GM12878 (cell line): Measurements from ENCODE around the gene SCG2. TPM values are rescaled to one million over a fixed set of nuclear protein-coding genes. Genes with fewer than 3 reads are reported as not detected.

Experiments
- ATAC-seq: fragments of 200-7000 bp; cut with Tn5 transposase; 3 replicates; pipeline ENCODE4 v1.9.1; 2020; ENCODE audit warnings: mild to moderate bottlenecking, moderate library complexity
- BruUV-seq: library from RNA; stranded (reverse); fragments of 400-500 nt; replicated peaks from 2 replicates; lab custom pipeline; 2021; lab: Mats Ljungman, UMichigan
- CTCF ChIA-PET: fragments of 300-600 bp; sonication (Branson Sonifier 250); formaldehyde crosslinking; extraction: SDS; loops from one replicate; lab custom pipeline; 2021; ENCODE audit warnings: inconsistent platforms; lab: Yijun Ruan, JAX
- POLR2A ChIA-PET: fragments of 350-600 bp; formaldehyde crosslinking; extraction: SDS; loops from one replicate; lab custom pipeline; 2021; ENCODE audit warnings: inconsistent platforms; lab: Charles Lee
- RAD21 ChIA-PET: fragments of 300-600 bp; sonication (Branson Sonifier 250); formaldehyde crosslinking; loops from one replicate; lab custom pipeline; 2023; ENCODE audit warnings: antibody characterized with exemption; ENCODE audit not compliant: unreplicated experiment; lab: Charles Lee
- SMC1A ChIA-PET: fragments of 300-600 bp; sonication (Branson Sonifier 250); formaldehyde crosslinking; loops from one replicate; lab custom pipeline; 2023; ENCODE audit not compliant: unreplicated experiment, uncharacterized antibody; lab: Charles Lee
- DNase-seq: peaks from one replicate; pipeline ENCODE4 v3.0.0-alpha.2; 2011; ENCODE audit warnings: low read depth, low spot score
- FAIRE-seq: peaks from 3 replicates; lab custom pipeline; 2011; peaks lifted over from hg19 to GRCh38; lab: Jason Lieb, UNC
- H2AFZ ChIP-seq: 2 replicates; pipeline ENCODE4 v1.6.0; 2011; ENCODE audit warnings: low read depth, low read length, control low read depth; ENCODE audit not compliant: control insufficient read depth
- H3K27ac ChIP-seq: 2 replicates; pipeline ENCODE4 v1.5.1; 2011; ENCODE audit warnings: control low read depth; ENCODE audit not compliant: control insufficient read depth, insufficient read depth
- H3K27me3 ChIP-seq, 2 experiments: replicated peaks in 1 of 2; 2 replicates each; pipeline versions ENCODE4 v1.6.0 to v1.6.1; 2011; ENCODE audit warnings: low read length in 1 of 2; ENCODE audit not compliant: control insufficient read depth in 2 of 2, insufficient read depth in 2 of 2
- H3K36me3 ChIP-seq, 2 experiments: 2 replicates each; pipeline ENCODE4 v1.5.1; 2011; ENCODE audit warnings: low read length in 1 of 2; ENCODE audit not compliant: control insufficient read depth in 2 of 2, insufficient read depth in 2 of 2
- H3K4me1 ChIP-seq: 2 replicates; pipeline ENCODE4 v1.6.1; 2011; ENCODE audit warnings: mild to moderate bottlenecking, low read length, moderate library complexity, mixed read lengths; ENCODE audit not compliant: control insufficient read depth, insufficient read depth
- H3K4me2 ChIP-seq: 2 replicates; pipeline ENCODE4 v1.6.0; 2011; ENCODE audit warnings: control low read depth; ENCODE audit not compliant: control insufficient read depth, insufficient read depth
- H3K4me3 ChIP-seq: fragments of 200-600 bp; sonication (generic); 2 replicates; pipeline ENCODE4 v1.5.1; 2016
- H3K79me2 ChIP-seq: 2 replicates; pipeline ENCODE4 v1.6.0; 2011; ENCODE audit warnings: low read length; ENCODE audit not compliant: control insufficient read depth, insufficient read depth
- H3K9ac ChIP-seq: 2 replicates; pipeline ENCODE4 v1.8.0; 2011; ENCODE audit warnings: low read length, control low read depth, mixed read lengths; ENCODE audit not compliant: control insufficient read depth, insufficient read depth
- H3K9me3 ChIP-seq: replicated peaks from 3 replicates; pipeline ENCODE4 v1.5.1; 2011; ENCODE audit warnings: mild to moderate bottlenecking, low read length; ENCODE audit not compliant: control insufficient read depth, insufficient read depth
- H4K20me1 ChIP-seq: 2 replicates; pipeline ENCODE4 v1.6.0; 2011; ENCODE audit not compliant: control insufficient read depth, insufficient read depth
- BHLHE40 ChIP-seq, 2 experiments: fragments of 450-650 bp in 1 of 2; IDR thresholded peaks; 2 replicates each; pipeline ENCODE4 v1.6.1; 2011 to 2017; ENCODE audit warnings: low read depth in 2 of 2, borderline replicate concordance in 1 of 2, improper control_type of control experiment in 1 of 2, low read length in 1 of 2, mild to moderate bottlenecking in 1 of 2
- CBX5 ChIP-seq: sonication (generic); IDR thresholded peaks from 2 replicates; pipeline ENCODE4 v1.6.1; 2016; ENCODE audit warnings: low read depth, moderate library complexity, mild to moderate bottlenecking, inconsistent platforms
- CREB1 ChIP-seq: IDR thresholded peaks from 2 replicates; pipeline ENCODE4 v1.6.1; 2012; ENCODE audit warnings: low read depth, mild to moderate bottlenecking, inconsistent platforms
- EGR1 ChIP-seq, 2 experiments: IDR thresholded peaks; 1 replicate in 1 of 2; 2 replicates in 1 of 2; pipeline ENCODE4 v1.6.1; 2011 to 2012; ENCODE audit warnings: low read depth in 2 of 2, low read length in 2 of 2, borderline replicate concordance in 1 of 2, mild to moderate bottlenecking in 1 of 2, moderate library complexity in 1 of 2
- PAX8 ChIP-seq: fragments of 450-650 bp; IDR thresholded peaks from 2 replicates; pipeline ENCODE4 v1.6.1; 2017; ENCODE audit warnings: mild to moderate bottlenecking, moderate library complexity
- RELA ChIP-seq: fragments of 450-650 bp; IDR thresholded peaks from 2 replicates; pipeline ENCODE4 v1.8.0; 2014; ENCODE audit warnings: borderline replicate concordance; ENCODE audit not compliant: partially characterized antibody
- SIX5 ChIP-seq: IDR thresholded peaks from 2 replicates; pipeline ENCODE4 v1.6.1; 2011; ENCODE audit warnings: mild to moderate bottlenecking, low read depth, low read length, moderate library complexity; ENCODE audit not compliant: severe bottlenecking
- SUPT20H ChIP-seq: IDR thresholded peaks from 2 replicates; pipeline ENCODE4 v1.6.1; 2011; ENCODE audit warnings: low read depth, mild to moderate bottlenecking, low read length, moderate library complexity, borderline replicate concordance; ENCODE audit not compliant: control insufficient read depth
- TAF1 ChIP-seq: IDR thresholded peaks from 2 replicates; pipeline ENCODE4 v1.6.1; 2011; ENCODE audit warnings: mild to moderate bottlenecking, low read depth, low read length, borderline replicate concordance
- TCF12 ChIP-seq: IDR thresholded peaks from 2 replicates; pipeline ENCODE4 v1.6.1; 2011; ENCODE audit warnings: low read depth, mild to moderate bottlenecking, low read length
- YBX1 ChIP-seq: fragments of 450-650 bp; IDR thresholded peaks from 2 replicates; pipeline ENCODE4 v1.6.1; 2016; ENCODE audit warnings: antibody characterized with exemption
- WGBS: methylation state at CpG from one replicate; pipeline ENCODE4 v1.1.6; 2016; ENCODE audit warnings: low lambda C conversion rate; ENCODE audit not compliant: insufficient replicate concordance, insufficient coverage; ENCODE audit errors: missing lambda C conversion rate; 5-methylcytosine and 5-hydroxymethylcytosine counted together
- in situ Hi-C: fragments of 300-500 bp; cut with MboI; formaldehyde crosslinking; loops from 9 replicates; pipeline ENCODE4 v1.14.3; 2018; ENCODE audit warnings: mixed read lengths
- intact Hi-C: fragments of 100-400 bp; cut with micrococcal nuclease; formaldehyde crosslinking; loops from one replicate; pipeline ENCODE4 v1.14.2; 2022; ENCODE audit not compliant: unreplicated experiment
- polyA plus RNA-seq, 11 experiments: library from polyadenylated mRNA; depleted of rRNA in 4 of 11; unstranded in 6 of 11; stranded (reverse) in 5 of 11; fragments of >200 nt; fragmentation: Nextera tagmentation in 4 of 11; fragmentation: Illumina TruSeq in 1 of 11; extraction: Ambion mirVana in 4 of 11; extraction: Trizol in 1 of 11; gene quantifications; 1 replicate in 1 of 11; 2 replicates in 10 of 11; pipeline versions ENCODE4 v1.2.1 to v1.2.3, GENCODE V29; 2011 to 2016; ENCODE audit warnings: inconsistent platforms in 2 of 11, missing spikeins in 2 of 11, low read depth in 1 of 11
- total RNA-seq, 4 experiments: library from RNA; depleted of rRNA in 3 of 4; stranded (reverse); fragments of >200 nt in 3 of 4; fragmentation: Illumina TruSeq in 1 of 4; extraction: Trizol in 1 of 4; gene quantifications; 2 replicates each; pipeline versions ENCODE4 v1.2.1 to v1.2.3, GENCODE V29; 2013 to 2021
- TF ChIP-seq, protein P1 (sequence below): fragments of 450-650 bp; IDR thresholded peaks from 2 replicates; pipeline ENCODE4 v1.6.1; 2018; ENCODE audit warnings: mild to moderate bottlenecking, low read depth, moderate library complexity; ENCODE audit not compliant: partially characterized antibody

Gene SCG2
- total and polyA plus RNA-seq, 10 of the 15 experiments (the other 5 are each of a cell fraction or from before 2014, with no cell fraction given), result 0.05 TPM; not detected in 9

DNA sequence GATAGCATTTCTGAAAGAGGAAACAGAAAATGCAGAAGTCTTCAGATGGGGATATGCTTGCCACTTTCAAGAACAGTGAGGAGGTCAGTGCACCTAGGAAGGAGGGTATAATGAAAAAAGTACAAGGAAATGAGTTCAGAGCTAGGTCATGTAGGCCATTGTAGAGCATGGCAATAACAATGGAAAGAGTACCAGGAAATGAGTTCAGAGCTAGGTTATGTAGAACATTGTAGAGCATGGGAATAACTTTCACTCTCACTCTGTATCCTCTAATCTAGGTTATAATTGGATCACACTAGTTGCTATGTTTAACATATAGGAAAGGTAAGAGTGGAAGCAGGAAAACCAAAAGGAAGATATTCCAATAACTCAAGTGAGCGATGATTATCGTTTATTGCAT, 12.3 kb downstream of the SCG2 start:
- in situ Hi-C loops, result no loop called here
- CTCF ChIA-PET, result no interaction called here

More for the DNA sequence above, 12.3 kb downstream of the SCG2 start:
- Histone ChIP-seq H3K27ac (no peak overlapping the region), H3K79me2 (no peaks in the 10 kb centered on the region), H3K4me1 (no peaks in the 10 kb centered on the region), H3K4me3 (no peak overlapping the region), H3K36me3 (no peaks in the 10 kb centered on the region), H3K9ac (no peak overlapping the region), H2AFZ (no peak overlapping the region), H3K4me2 (no peak overlapping the region), H4K20me1 (no peaks in the 10 kb centered on the region), H3K27me3 (no peaks in the 10 kb centered on the region), H3K9me3 (no peaks in the 10 kb centered on the region)
- DNase-seq, result no peak
- SMC1A ChIA-PET, result no interaction called here
- FAIRE-seq, result no peak
- TF ChIP-seq YBX1 (no peak), SIX5 (no peak), EGR1 (IDR thresholded peaks at IDR 0.05; ENCODE audit: borderline replicate concordance in 1 of 2, low read depth in 2 of 2, low read length in 2 of 2) (no peak), SUPT20H (no peak), CREB1 (no peak), BHLHE40 (IDR thresholded peaks at IDR 0.05; ENCODE audit: borderline replicate concordance in 1 of 2, low read depth in 2 of 2, low read length in 1 of 2) (no peak), TCF12 (no peak), RELA (no peak), TAF1 (no peak), CBX5 (no peak), PAX8 (no peak)
- TF ChIP-seq, protein P1, sequence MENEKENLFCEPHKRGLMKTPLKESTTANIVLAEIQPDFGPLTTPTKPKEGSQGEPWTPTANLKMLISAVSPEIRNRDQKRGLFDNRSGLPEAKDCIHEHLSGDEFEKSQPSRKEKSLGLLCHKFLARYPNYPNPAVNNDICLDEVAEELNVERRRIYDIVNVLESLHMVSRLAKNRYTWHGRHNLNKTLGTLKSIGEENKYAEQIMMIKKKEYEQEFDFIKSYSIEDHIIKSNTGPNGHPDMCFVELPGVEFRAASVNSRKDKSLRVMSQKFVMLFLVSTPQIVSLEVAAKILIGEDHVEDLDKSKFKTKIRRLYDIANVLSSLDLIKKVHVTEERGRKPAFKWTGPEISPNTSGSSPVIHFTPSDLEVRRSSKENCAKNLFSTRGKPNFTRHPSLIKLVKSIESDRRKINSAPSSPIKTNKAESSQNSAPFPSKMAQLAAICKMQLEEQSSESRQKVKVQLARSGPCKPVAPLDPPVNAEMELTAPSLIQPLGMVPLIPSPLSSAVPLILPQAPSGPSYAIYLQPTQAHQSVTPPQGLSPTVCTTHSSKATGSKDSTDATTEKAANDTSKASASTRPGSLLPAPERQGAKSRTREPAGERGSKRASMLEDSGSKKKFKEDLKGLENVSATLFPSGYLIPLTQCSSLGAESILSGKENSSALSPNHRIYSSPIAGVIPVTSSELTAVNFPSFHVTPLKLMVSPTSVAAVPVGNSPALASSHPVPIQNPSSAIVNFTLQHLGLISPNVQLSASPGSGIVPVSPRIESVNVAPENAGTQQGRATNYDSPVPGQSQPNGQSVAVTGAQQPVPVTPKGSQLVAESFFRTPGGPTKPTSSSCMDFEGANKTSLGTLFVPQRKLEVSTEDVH, result no peak
- RAD21 ChIA-PET, result no interaction called here
- POLR2A ChIA-PET, result no interaction called here
- intact Hi-C loops, result no loop called here
- WGBS, result 0% methylated on average over 2 of the region's 2 CpGs
- no peak for ATAC-seq
- BruUV-seq, result no TSS peak
